Prostate gland (tissue), 2 donors: ENCODE results near the gene LARP7.

Experiments used
- CTCF ChIP-seq, 4 experiments: fragments of 200-600 bp in 2 of 4; fragments of 450-650 bp in 2 of 4; sonication (generic) in 2 of 4; IDR thresholded peaks; 1 replicate in 3 of 4; 2 replicates in 1 of 4; pipeline ENCODE4 v1.5.1; 2016 to 2019; ENCODE audit warnings: antibody characterized with exemption in 4 of 4, mild to moderate bottlenecking in 2 of 4, moderate library complexity in 2 of 4
- POLR2AphosphoS5 ChIP-seq: sonication (generic); formaldehyde crosslinking; IDR thresholded peaks from one replicate; pipeline ENCODE4 v1.6.1; 2017; ENCODE audit warnings: antibody characterized with exemption

- TF ChIP-seq POLR2AphosphoS5 (no peak), CTCF (IDR thresholded peaks at IDR 0.05) (no peak)
These were observed 65.9 kb downstream of the LARP7 start for GRCh38 chr4:112702892-112703291.
